Endothelial cell of umbilical vein (primary cell): Measurements from ENCODE around the gene C10orf105. TPM values are rescaled to one million over a fixed set of nuclear protein-coding genes. Genes with fewer than 3 reads are reported as not detected.

Source experiments
- BruUV-seq: library from RNA; stranded (reverse); fragments of 400-500 nt; replicated peaks from 2 replicates; lab custom pipeline; 2021; lab: Mats Ljungman, UMichigan
- CTCF ChIA-PET: fragments of 300-600, 350-600 bp; sonication (Branson Sonifier 250); formaldehyde crosslinking; loops from one replicate; lab custom pipeline; 2021; ENCODE audit warnings: antibody characterized with exemption, inconsistent platforms; lab: Charles Lee
- POLR2A ChIA-PET: fragments of 300-600, 350-600 bp; sonication (Branson Sonifier 250); formaldehyde crosslinking; loops from one replicate; lab custom pipeline; 2021; ENCODE audit warnings: antibody characterized with exemption, inconsistent platforms; lab: Charles Lee
- DNase-seq: peaks from one replicate; pipeline ENCODE4 v3.0.0-alpha.2; 2011; ENCODE audit warnings: low read depth, low spot score
- FAIRE-seq: peaks from 2 replicates; lab custom pipeline; 2011; peaks lifted over from hg19 to GRCh38; lab: Jason Lieb, UNC
- H2AFZ ChIP-seq: 2 replicates; pipeline ENCODE4 v1.6.0; 2012; ENCODE audit warnings: low read depth, low read length, control low read depth, inconsistent platforms
- H3K27ac ChIP-seq: 2 replicates; pipeline ENCODE4 v1.5.1; 2011; ENCODE audit warnings: low read depth, mild to moderate bottlenecking, control low read depth, low read length, moderate library complexity; ENCODE audit not compliant: insufficient read depth
- H3K27me3 ChIP-seq, 2 experiments: 2 replicates each; pipeline versions ENCODE4 v1.6.0 to v1.6.1; 2011; ENCODE audit warnings: low read length in 2 of 2, mixed read lengths in 1 of 2; ENCODE audit not compliant: control insufficient read depth in 2 of 2, insufficient read depth in 2 of 2
- H3K36me3 ChIP-seq, 2 experiments: 2 replicates in 1 of 2; 3 replicates in 1 of 2; pipeline ENCODE4 v1.5.1; 2011; ENCODE audit warnings: low read length in 2 of 2, mild to moderate bottlenecking in 1 of 2, moderate library complexity in 1 of 2; ENCODE audit not compliant: control insufficient read depth in 2 of 2, insufficient read depth in 2 of 2; ENCODE audit errors: extremely low read depth in 1 of 2
- H3K4me1 ChIP-seq: 3 replicates; pipeline ENCODE4 v1.5.1; 2011; ENCODE audit warnings: mild to moderate bottlenecking, low read length; ENCODE audit not compliant: control insufficient read depth, insufficient read depth; ENCODE audit errors: extremely low read depth
- H3K4me2 ChIP-seq: 2 replicates; pipeline ENCODE4 v1.6.1; 2011; ENCODE audit warnings: low read length, control low read depth, mixed read lengths; ENCODE audit not compliant: insufficient read depth
- H3K4me3 ChIP-seq, 3 experiments: fragments of 200-600 bp in 1 of 3; sonication (generic), shearing (Covaris generic) in 1 of 3; replicated peaks in 1 of 3; 2 replicates each; pipeline ENCODE4 v1.5.1; 2011 to 2016; ENCODE audit warnings: control low read depth in 3 of 3, low read length in 3 of 3, mild to moderate bottlenecking in 2 of 3, inconsistent platforms in 1 of 3, low read depth in 1 of 3, moderate library complexity in 1 of 3; ENCODE audit not compliant: insufficient read depth in 1 of 3
- H3K79me2 ChIP-seq: 2 replicates; pipeline ENCODE4 v1.6.0; 2012; ENCODE audit warnings: low read length, inconsistent platforms; ENCODE audit not compliant: control insufficient read depth, insufficient read depth
- H3K9ac ChIP-seq: replicated peaks from 2 replicates; pipeline ENCODE3; 2011; ENCODE audit warnings: low read length, control low read depth; ENCODE audit not compliant: insufficient read depth; ENCODE audit errors: extremely low read depth
- H3K9me1 ChIP-seq: replicated peaks from 3 replicates; pipeline ENCODE4 v1.6.0; 2011; ENCODE audit warnings: mild to moderate bottlenecking, low read length; ENCODE audit not compliant: control insufficient read depth, insufficient read depth; ENCODE audit errors: extremely low read depth
- H3K9me3 ChIP-seq: replicated peaks from 2 replicates; pipeline ENCODE4 v1.5.1; 2012; ENCODE audit warnings: low read length, inconsistent platforms; ENCODE audit not compliant: control insufficient read depth, insufficient read depth
- H4K20me1 ChIP-seq: replicated peaks from 2 replicates; pipeline ENCODE3; 2011; ENCODE audit warnings: mild to moderate bottlenecking, low read length; ENCODE audit not compliant: control insufficient read depth, insufficient read depth; ENCODE audit errors: extremely low read depth
- CTCF ChIP-seq, 2 donors: IDR thresholded peaks; 1 replicate in 1 of 2; 2 replicates in 1 of 2; pipeline ENCODE4 v1.5.1; 2011; ENCODE audit warnings: low read length in 2 of 2, mild to moderate bottlenecking in 2 of 2, moderate library complexity in 2 of 2, control low read depth in 1 of 2, inconsistent platforms in 1 of 2, low read depth in 1 of 2; ENCODE audit not compliant: insufficient read depth in 1 of 2; ENCODE audit errors: extremely low read depth in 1 of 2
- EZH2 ChIP-seq: IDR thresholded peaks from 2 replicates; pipeline ENCODE4 v1.6.1; 2012; ENCODE audit warnings: borderline replicate concordance, low read depth, mild to moderate bottlenecking, moderate library complexity, low read length, inconsistent platforms; ENCODE audit not compliant: severe bottlenecking
- FOS ChIP-seq: IDR thresholded peaks from 2 replicates; pipeline ENCODE4 v1.6.1; 2011; ENCODE audit warnings: mild to moderate bottlenecking, low read length, moderate library complexity, borderline replicate concordance; ENCODE audit not compliant: insufficient read depth
- GATA2 ChIP-seq: IDR thresholded peaks from 2 replicates; pipeline ENCODE4 v1.7.0; 2011; ENCODE audit warnings: low read depth, mild to moderate bottlenecking, moderate library complexity, mixed read lengths, low read length; ENCODE audit not compliant: insufficient read length, insufficient read depth
- JUN ChIP-seq: IDR thresholded peaks from 2 replicates; pipeline ENCODE4 v1.6.1; 2011; ENCODE audit warnings: borderline replicate concordance, low read depth; ENCODE audit not compliant: insufficient read length, insufficient read depth
- MAX ChIP-seq: IDR thresholded peaks from 2 replicates; pipeline ENCODE4 v1.6.1; 2011; ENCODE audit not compliant: insufficient read depth, insufficient read length
- MYC ChIP-seq: IDR thresholded peaks from one replicate; pipeline ENCODE4 v1.6.1; 2011; ENCODE audit warnings: mild to moderate bottlenecking, low read depth, low read length
- POLR2A ChIP-seq: IDR thresholded peaks from 2 replicates; pipeline ENCODE4 v1.6.1; 2012; ENCODE audit warnings: low read depth, mild to moderate bottlenecking, control low read depth, low read length
- POLR2AphosphoS5 ChIP-seq: IDR thresholded peaks from 2 replicates; pipeline ENCODE4 v1.6.1; 2012; ENCODE audit warnings: low read depth, mild to moderate bottlenecking, control low read depth, low read length, moderate library complexity; ENCODE audit not compliant: insufficient read depth
- dilution Hi-C: fragments of 300-500 bp; cut with MboI; formaldehyde crosslinking; loops from one replicate; pipeline ENCODE4 v1.15.0; 2019; ENCODE audit warnings: low sequenced_read_pairs; ENCODE audit not compliant: extremely low pct_ligation_motif_present
- intact Hi-C: fragments of 100-400 bp; cut with micrococcal nuclease; formaldehyde crosslinking; loops from one replicate; pipeline ENCODE4 v1.10.0; 2022
- polyA plus RNA-seq, 4 experiments: library from polyadenylated mRNA; depleted of rRNA in 3 of 4; stranded (reverse) in 3 of 4; unstranded in 1 of 4; fragments of >200 nt; gene quantifications; 2 replicates each; pipeline versions ENCODE4 v1.2.1 to v1.2.3, GENCODE V29; 2011 to 2012; ENCODE audit warnings: missing spikeins in 1 of 4
- total RNA-seq: library from RNA; stranded (reverse); gene quantifications from 2 replicates; pipeline ENCODE4 v1.2.3, GENCODE V29; 2021

C10orf105 gene
- total and polyA plus RNA-seq, 2 donors (not counting 3 experiments of a cell fraction or from before 2014, with no cell fraction given) = not detected

GRCh38 chr10:71681977-71682376, 37.6 kb downstream of the C10orf105 start:
- Histone ChIP-seq H4K20me1 (no peaks in the 10 kb centered on the region), H2AFZ (no peak overlapping the region), H3K9me3 (no peaks in the 10 kb centered on the region), H3K4me2 (no peak overlapping the region), H3K79me2 (no peaks in the 10 kb centered on the region), H3K4me1 (no peaks in the 10 kb centered on the region), H3K36me3 (no peaks in the 10 kb centered on the region), H3K27me3 (peaks cover 6 to 16% of the 10 kb centered on the region in 2 experiments), H3K4me3 (no peak overlapping the region), H3K27ac (no peak overlapping the region), H3K9me1 (no peaks in the 10 kb centered on the region), H3K9ac (no peak overlapping the region)
- FAIRE-seq (no peak), DNase-seq (no peak)
- ChIA-PET POLR2A (no interaction called here), CTCF (interaction anchor here (1.4 kb wide), 1 partner anchor 26 kb away, joined by 4 read pairs; no protein-coding TSS in a partner anchor)
- intact Hi-C loops (no loop called here), dilution Hi-C loops (no loop called here)
- TF ChIP-seq CTCF (IDR thresholded peaks at IDR 0.05; ENCODE audit: extremely low read depth in 1 of 2, insufficient read depth in 1 of 2, low read depth in 1 of 2, low read length in 2 of 2) = no peak
- TF ChIP-seq POLR2AphosphoS5 = no peak
- TF ChIP-seq FOS = no peak
- no peak for TF ChIP-seq MYC
- no peak for TF ChIP-seq MAX
- no TSS peak for BruUV-seq

- FAIRE-seq = no peak
- no peak for DNase-seq
- H3K27ac ChIP-seq = no peak overlapping the region
- no peaks in the 10 kb centered on the region for H4K20me1 ChIP-seq
- no peaks in the 10 kb centered on the region for H3K4me1 ChIP-seq
- TF ChIP-seq FOS (no peak), JUN (no peak), POLR2AphosphoS5 (no peak), MYC (no peak), POLR2A (no peak), CTCF (IDR thresholded peaks at IDR 0.05; ENCODE audit: extremely low read depth in 1 of 2, insufficient read depth in 1 of 2, low read depth in 1 of 2, low read length in 2 of 2) (no peak), MAX (no peak), EZH2 (no peak), GATA2 (no peak)
- no peaks in the 10 kb centered on the region for H3K79me2 ChIP-seq
- dilution Hi-C loops = no loop called here
- H2AFZ ChIP-seq = no peak overlapping the region
- no TSS peak for BruUV-seq
- CTCF ChIA-PET = interaction anchor here (1.0 to 1.8 kb wide), 5 partner anchors 15 to 29 kb away, joined by 3 to 5 read pairs (median 3); no protein-coding TSS in a partner anchor
- no peaks in the 10 kb centered on the region for H3K9me1 ChIP-seq
- no peak overlapping the region for H3K4me3 ChIP-seq
- no peaks in the 10 kb centered on the region for H3K36me3 ChIP-seq
- POLR2A ChIA-PET = no interaction called here
- H3K4me2 ChIP-seq = no peak overlapping the region
- no peaks in the 10 kb centered on the region for H3K9me3 ChIP-seq
- intact Hi-C loops = no loop called here
- H3K27me3 ChIP-seq = peaks cover 3 to 9% of the 10 kb centered on the region in 2 experiments
- no peak overlapping the region for H3K9ac ChIP-seq
These were observed 40.2 kb downstream of the C10orf105 start for GRCh38 chr10:71679425-71679824.
